GM19372 (cell line): ENCODE measurements around the gene PIF1.

Experiments
- ATAC-seq: cut with Tn5 transposase; IDR thresholded peaks from one replicate; pipeline ENCODE4 v1.9.1; 2021; ENCODE audit warnings: mild to moderate bottlenecking, low read depth, moderate library complexity; ENCODE audit not compliant: unreplicated experiment

PIF1 gene, protein sequence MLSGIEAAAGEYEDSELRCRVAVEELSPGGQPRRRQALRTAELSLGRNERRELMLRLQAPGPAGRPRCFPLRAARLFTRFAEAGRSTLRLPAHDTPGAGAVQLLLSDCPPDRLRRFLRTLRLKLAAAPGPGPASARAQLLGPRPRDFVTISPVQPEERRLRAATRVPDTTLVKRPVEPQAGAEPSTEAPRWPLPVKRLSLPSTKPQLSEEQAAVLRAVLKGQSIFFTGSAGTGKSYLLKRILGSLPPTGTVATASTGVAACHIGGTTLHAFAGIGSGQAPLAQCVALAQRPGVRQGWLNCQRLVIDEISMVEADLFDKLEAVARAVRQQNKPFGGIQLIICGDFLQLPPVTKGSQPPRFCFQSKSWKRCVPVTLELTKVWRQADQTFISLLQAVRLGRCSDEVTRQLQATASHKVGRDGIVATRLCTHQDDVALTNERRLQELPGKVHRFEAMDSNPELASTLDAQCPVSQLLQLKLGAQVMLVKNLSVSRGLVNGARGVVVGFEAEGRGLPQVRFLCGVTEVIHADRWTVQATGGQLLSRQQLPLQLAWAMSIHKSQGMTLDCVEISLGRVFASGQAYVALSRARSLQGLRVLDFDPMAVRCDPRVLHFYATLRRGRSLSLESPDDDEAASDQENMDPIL

GRCh38 chr15:64825431-64826294 lies at the start of gene PIF1:
Gene PIF1 (minus strand): TSS chr15:64825647. CDS start chr15:64824335, 1,312 bp downstream.
- peak; percentile 71 for ATAC-seq

DNA sequence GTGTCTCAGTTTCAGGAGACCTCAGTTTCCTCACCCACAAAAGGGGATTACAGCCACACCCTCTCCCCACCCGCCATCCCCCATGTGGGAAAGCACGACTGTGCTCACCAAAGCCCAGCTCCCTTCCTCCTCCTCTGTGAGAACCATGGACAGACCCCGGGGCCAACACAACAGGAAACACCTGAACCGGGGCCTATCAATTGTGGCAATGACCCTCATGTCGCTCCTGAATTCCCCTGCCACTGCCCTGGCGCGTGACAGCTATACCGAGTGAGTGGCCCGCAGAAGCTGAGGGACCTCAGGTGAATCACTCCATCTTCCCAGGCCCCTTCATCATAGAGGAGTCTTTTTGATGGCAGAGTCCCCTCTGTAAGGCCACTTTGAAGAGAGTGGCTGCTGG lies 44.9 kb upstream of the PIF1 start:
- no peak for ATAC-seq

DNA sequence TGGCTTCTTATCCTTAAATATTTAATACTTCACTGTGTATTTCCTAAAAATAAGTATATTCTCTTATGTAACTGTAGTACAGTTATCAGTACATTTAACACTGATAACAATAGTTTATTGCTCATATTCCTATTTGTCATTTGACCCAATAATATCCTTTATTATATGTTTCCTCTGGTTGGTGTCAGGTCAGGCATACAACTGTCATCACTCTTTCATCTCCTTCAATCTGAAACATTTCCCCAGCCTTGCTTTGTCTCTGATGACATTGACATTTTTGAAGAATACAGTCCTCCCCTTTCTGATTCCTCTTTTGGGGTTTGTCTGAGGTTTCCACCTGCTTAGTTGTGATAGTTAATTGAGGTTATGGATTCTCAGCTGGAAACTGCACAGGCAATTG lies 44.1 kb upstream of the PIF1 start:
- ATAC-seq, result no peak

DNA sequence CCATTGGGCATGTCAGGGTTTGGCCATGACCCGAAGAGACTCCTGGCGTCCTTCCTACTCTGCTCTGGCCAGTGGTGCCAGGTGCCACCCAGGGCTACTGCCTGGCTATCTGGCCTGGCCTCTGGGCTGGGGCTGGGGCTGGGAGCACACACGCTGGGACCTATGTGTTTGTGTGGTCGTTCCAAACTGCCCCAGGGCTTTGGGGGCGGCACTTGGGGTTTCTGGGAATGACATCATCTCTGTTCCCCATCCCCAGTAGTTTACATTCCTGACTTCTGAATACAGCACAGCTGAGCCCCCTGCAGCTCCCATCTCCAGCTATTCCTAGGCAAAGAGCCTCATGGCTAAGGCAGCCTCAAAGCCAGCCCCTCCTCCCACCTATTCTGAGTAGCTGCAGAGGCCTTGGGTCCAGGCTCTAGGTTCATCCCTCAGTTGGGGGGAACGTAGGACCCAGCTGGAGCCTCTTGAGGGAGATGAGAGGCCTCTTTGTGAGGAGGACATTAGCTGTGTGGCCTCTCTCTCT lies 40.6 kb upstream of the PIF1 start:
- no peak for ATAC-seq

GRCh38 chr15:64865126-64865997 lies 39.9 kb upstream of the PIF1 start:
- ATAC-seq, result no peak

- ATAC-seq, result no peak
Observed at GRCh38 chr15:64864068-64864467, 38.6 kb upstream of the PIF1 start.

DNA sequence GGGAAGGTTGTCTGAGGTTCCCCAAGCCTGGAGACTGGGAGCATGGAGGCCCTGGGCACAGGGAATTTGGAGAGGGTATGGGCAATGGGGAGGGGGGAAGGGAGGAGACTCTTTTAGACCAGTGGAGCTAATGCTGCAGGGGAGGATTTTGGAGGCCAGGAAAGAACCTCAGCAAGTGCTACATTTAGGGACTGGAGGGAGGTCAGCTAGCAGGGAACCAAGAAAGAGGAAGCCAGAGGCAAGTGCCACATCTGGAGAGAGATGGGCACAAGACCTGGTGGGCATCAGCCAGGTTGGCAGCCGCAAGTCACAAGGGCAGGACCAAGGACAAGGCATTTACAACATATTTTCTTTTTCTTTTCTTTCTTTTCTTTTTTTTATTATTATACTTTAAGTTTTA lies 37.0 kb upstream of the PIF1 start:
- ATAC-seq, result no peak

- no peak for ATAC-seq
Observed at GRCh38 chr15:64861960-64862359, 36.5 kb upstream of the PIF1 start.

DNA sequence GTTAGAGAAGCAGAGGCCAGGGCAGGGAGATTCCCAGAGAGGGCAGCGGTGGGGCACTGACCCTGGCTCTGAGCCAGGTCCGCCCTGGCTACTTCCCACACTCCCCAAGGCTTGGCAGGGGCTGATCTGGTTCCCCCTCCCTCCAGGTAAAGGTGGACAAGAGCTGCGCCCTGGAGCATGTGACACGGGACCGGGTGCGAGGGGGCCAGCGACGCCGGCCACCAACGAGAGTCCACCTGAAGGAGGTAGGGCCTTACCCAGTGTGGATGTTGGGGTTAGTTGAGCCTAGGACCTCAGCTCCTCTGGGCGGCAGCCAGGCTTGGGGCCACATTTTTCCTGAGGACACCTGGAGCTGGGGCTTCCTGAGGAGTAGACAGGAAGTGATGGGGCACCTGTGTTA lies 35.9 kb upstream of the PIF1 start:
- ATAC-seq, result no peak

GRCh38 chr15:64859226-64859625 lies 33.8 kb upstream of the PIF1 start:
- ATAC-seq, result no peak

GRCh38 chr15:64858021-64858575 lies 32.7 kb upstream of the PIF1 start:
- no peak for ATAC-seq

- no peak for ATAC-seq
Observed at GRCh38 chr15:64857421-64857820, 32.0 kb upstream of the PIF1 start.

GRCh38 chr15:64856429-64857145 lies 31.1 kb upstream of the PIF1 start:
- ATAC-seq, result no peak

DNA sequence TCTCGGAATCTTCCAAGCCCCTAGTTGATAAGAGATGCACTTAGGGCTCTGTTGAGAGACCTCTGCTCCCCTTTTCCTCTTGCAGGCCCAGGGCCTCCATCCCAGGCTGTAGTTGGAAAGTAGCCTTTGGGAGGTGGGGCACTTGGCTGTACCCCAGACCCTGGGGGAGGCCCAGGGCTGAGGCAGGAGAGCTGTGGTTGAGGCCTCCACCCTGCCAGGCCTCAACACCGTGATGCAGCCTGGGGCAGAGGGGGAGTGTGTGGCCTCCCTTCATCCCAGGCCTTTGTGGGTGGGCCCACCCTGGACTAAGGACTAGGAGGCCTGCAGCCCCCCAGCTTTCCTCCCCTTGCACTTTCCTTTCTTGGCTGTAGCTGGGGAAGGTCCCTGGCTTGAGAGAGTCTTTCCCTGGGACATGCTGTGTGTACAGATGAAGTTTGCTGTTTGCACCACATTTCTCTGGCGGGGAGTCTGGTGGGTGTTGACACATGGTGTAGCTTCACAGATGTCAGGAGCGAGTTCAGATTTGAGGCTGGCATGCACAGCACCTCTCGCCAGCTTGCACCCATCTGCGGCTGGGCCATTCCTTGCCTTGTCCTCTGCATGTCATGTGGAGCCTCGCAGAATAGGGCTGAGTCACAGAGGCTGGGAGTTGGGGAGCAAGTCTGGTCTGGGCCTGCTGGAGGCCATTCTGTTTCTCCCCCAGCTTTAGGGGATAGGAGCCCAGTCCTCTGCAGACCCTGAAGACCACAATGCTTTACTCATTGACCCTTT lies 29.9 kb upstream of the PIF1 start:
- ATAC-seq, result no peak

GRCh38 chr15:64854526-64854925 lies 29.1 kb upstream of the PIF1 start:
- ATAC-seq, result no peak

GRCh38 chr15:64854041-64854440 lies 28.6 kb upstream of the PIF1 start:
- ATAC-seq, result no peak

GRCh38 chr15:64851503-64851840 lies 26.0 kb upstream of the PIF1 start:
- no peak for ATAC-seq

GRCh38 chr15:64850778-64851502 lies 25.5 kb upstream of the PIF1 start:
- no peak for ATAC-seq
